Bone marrow (tissue), 2 donors: Measurements from ENCODE around the gene SLC23A1.
A peak's percentile ranks its signal among the peaks of the same experiment; 100 is the strongest.
"Not testable (repeated sequence)": the region's sequence is repeated elsewhere in the genome, so short reads cannot be mapped to it uniquely, and the experiment has no call there.

Experiments used
- DNase-seq, 2 donors: peaks; one replicate each; lab custom pipeline; 2025; lab: John Stamatoyannopoulos, UW

The SLC23A1 gene

GRCh38 chr5:139389701-139390638 lies 6.9 kb upstream of the SLC23A1 start, which contains the start of gene MZB1:
Gene MZB1, minus strand, starts transcription at chr5:139389913. Its CDS starts 57 bp downstream, at chr5:139389856.
- DNase-seq = no peak

- peak in 1 of 2 donors; percentile 77 for DNase-seq
Measured at GRCh38 chr5:139388198-139388821, 5.2 kb upstream of the SLC23A1 start.

- DNase-seq = peak in 1 of 2 donors; percentile 25
Measured at GRCh38 chr5:139387611-139388197, 4.6 kb upstream of the SLC23A1 start.

GRCh38 chr5:139386956-139387355 lies 3.9 kb upstream of the SLC23A1 start:
- DNase-seq = not testable (repeated sequence)

- DNase-seq = no peak
Measured at GRCh38 chr5:139386050-139386438, 2.9 kb upstream of the SLC23A1 start.

- peak in 1 of 2 donors; percentile 37 for DNase-seq
Measured at GRCh38 chr5:139385061-139386049, 2.3 kb upstream of the SLC23A1 start.

GRCh38 chr5:139384591-139385051 lies 1.5 kb upstream of the SLC23A1 start:
- DNase-seq = no peak

GRCh38 chr5:139383993-139384590 lies 995 bp upstream of the SLC23A1 start:
- no peak for DNase-seq

GRCh38 chr5:139382807-139383206 lies 290 bp downstream of the SLC23A1 start:
- DNase-seq = no peak

- no peak for DNase-seq
Measured at GRCh38 chr5:139381837-139382761, 998 bp downstream of the SLC23A1 start.

GRCh38 chr5:139379626-139380449 lies 3.3 kb downstream of the SLC23A1 start:
- no peak for DNase-seq

GRCh38 chr5:139378941-139379361 lies 4.1 kb downstream of the SLC23A1 start:
- DNase-seq = no peak

GRCh38 chr5:139378101-139378825 lies 4.8 kb downstream of the SLC23A1 start:
- no peak for DNase-seq

GRCh38 chr5:139377226-139377625 lies 5.9 kb downstream of the SLC23A1 start:
- DNase-seq = no peak

- DNase-seq = no peak
Measured at GRCh38 chr5:139376364-139376763, 6.7 kb downstream of the SLC23A1 start.

GRCh38 chr5:139374909-139375308 lies 8.2 kb downstream of the SLC23A1 start:
- DNase-seq = no peak

GRCh38 chr5:139371482-139372435 lies 11.3 kb downstream of the SLC23A1 start:
- DNase-seq = no peak
